Activated CD8-positive, alpha-beta memory T cell treated with anti-CD3 and anti-CD28 coated beads, Interleukin-2, amount 50 U/mL, for 1 hour (primary cell): ENCODE data around the gene MEA1.
"Not testable (repeated sequence)": the region's sequence is repeated elsewhere in the genome, so short reads cannot be mapped to it uniquely, and the experiment has no call there.

Source experiments
- DNase-seq: peaks from one replicate; pipeline ENCODE4 v3.0.0-alpha.2; 2020; ENCODE audit errors: extremely low read depth

The MEA1 gene

DNA sequence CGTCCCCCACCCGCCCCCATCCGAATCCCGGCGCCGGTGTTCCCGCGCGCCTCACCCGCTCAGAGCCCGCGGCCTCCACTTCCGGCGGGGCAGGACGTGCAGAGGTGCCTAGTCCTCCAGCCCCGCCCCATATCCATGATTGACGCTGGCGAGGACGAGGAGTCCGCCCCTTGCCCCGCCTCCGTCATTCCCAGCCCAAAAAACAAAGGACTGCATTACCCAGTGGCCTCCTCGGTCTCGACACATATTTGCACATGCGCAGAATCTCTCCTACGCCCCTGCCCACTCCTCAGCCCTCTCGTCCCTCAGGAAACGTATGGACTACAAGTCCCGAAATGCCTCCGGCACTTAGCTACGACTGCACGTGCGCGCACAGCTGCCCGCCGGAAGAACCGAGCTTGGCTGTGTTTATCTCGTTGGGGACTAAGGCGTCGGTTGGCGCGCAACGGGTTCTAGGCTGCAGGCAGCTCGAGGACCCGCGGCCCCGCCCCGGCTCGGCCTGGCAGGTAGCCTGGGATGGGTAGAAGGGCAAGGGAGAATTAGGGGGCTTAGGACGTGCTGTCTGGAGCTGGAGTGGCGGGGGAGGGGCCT lies at the start of gene MEA1, which contains the start of gene KLHDC3:
TSS of gene MEA1 (minus strand) at position 104 of the 591 bp plus-strand sequence. CDS start 133 bp downstream, outside the sequence.
TSS of gene KLHDC3 (plus strand) at position 407 of the 591 bp plus-strand sequence. CDS start 2,944 bp downstream, outside the sequence.
- peak; percentile 97 for DNase-seq

DNA sequence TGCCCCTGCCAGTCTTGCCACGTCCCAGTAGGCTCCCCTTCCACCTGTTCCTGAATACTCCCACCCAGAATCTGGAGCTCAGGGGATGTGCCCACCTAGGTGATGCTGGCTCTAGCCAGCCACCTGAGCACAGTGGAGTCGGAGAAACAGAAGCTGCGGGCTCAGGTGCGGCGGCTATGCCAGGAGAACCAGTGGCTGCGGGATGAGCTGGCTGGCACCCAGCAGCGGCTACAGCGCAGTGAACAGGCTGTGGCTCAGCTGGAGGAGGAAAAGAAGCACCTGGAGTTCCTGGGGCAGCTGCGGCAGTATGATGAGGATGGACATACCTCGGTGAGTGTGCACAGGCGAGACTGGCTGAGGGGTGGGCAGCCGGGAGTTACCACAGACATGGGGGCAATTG lies 49.1 kb upstream of the MEA1 start:
- DNase-seq = no peak

- DNase-seq = no peak
Measured at GRCh38 chr6:43061861-43062260, 48.1 kb upstream of the MEA1 start.

GRCh38 chr6:43060755-43061633 lies 47.2 kb upstream of the MEA1 start:
- DNase-seq = no peak

GRCh38 chr6:43060034-43060754 lies 46.4 kb upstream of the MEA1 start:
- DNase-seq = no peak

DNA sequence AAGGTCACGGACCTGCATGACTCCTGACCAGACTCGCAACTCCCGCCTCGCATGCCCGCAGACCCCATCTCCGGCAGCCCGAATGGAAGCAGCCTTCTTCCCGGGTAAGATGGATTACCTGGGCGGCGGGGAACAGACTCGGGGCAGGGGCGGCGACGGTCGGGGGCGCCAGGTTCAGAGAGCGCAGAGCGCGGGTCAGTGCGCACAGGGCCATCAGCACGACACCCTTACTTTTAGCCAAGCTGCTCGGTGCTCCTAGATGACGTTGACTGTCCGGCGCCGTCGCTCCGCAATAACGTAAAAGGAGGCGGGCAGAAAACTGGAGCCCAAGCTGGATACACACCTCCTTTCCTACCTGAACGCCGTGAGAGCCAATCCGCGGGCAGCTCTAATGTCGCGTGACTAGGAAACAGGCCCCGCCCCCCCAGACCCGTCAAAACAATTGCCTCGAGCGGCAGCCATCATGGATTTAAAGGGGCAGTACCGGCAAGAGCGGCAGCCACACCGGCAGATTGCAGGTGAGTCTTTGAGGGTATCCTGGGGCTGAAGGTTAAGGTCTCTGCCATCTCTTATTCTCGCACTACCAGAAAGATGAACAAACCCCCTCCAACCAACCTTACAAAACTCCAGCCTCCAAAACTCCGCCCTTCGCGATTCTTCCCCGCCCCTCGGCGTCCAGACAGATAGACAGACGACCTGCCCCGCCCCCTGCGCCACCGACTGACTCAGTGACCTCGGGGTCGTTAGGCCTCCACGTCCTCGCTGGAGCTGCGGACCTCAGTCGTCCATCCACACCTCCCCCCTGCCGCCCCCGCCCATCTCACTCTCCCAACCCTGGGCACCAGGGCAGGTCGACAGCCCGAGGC lies 45.7 kb upstream of the MEA1 start, which contains the start of the genes KLC4 and MRPL2:
TSS of gene KLC4 (plus strand) at position 464 of the 866 bp plus-strand sequence. CDS start 1,705 bp downstream, outside the sequence.
TSS of gene MRPL2 (minus strand) at position 267 of the 866 bp plus-strand sequence. CDS start at position 214, 53 bp downstream.
- peak; percentile 95 for DNase-seq

GRCh38 chr6:43058531-43058930 lies 44.8 kb upstream of the MEA1 start:
- no peak for DNase-seq

- no peak for DNase-seq
Measured at GRCh38 chr6:43055966-43056365, 42.2 kb upstream of the MEA1 start.

DNA sequence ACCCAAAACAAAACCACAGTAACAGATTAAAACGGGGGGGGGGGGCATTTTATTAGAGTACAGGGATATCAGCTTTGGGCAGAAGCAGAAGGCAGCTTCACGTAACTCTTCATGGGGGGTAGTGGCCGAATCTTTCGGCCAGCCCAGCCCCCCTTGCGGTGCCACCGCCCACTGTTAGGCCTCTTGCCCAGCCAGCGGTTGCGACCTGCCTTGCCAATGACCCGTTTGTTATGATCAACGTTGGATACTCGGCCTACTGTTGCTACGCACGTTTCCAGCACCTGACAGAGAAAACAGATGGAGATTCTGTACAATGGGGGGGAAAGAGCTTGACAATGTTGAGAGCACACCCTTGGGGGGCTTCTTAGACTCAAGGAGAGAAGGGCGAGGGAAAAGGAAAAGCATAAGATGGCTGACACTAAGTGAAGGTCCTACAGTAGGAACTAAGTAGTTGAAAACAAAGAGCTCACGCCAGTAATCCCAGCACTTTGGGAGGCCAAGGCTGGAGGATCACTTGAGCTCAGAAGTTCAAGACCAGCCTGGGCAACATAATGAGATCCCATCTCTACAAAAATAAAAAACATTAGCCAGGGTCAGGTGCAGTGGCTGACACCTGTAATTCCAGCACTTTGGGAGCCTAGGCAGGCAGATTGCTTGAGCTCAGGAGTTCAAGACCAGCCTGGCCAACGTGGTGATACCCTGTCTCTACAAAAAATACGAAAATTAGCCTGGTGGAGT lies 40.6 kb upstream of the MEA1 start:
- DNase-seq = no peak

DNA sequence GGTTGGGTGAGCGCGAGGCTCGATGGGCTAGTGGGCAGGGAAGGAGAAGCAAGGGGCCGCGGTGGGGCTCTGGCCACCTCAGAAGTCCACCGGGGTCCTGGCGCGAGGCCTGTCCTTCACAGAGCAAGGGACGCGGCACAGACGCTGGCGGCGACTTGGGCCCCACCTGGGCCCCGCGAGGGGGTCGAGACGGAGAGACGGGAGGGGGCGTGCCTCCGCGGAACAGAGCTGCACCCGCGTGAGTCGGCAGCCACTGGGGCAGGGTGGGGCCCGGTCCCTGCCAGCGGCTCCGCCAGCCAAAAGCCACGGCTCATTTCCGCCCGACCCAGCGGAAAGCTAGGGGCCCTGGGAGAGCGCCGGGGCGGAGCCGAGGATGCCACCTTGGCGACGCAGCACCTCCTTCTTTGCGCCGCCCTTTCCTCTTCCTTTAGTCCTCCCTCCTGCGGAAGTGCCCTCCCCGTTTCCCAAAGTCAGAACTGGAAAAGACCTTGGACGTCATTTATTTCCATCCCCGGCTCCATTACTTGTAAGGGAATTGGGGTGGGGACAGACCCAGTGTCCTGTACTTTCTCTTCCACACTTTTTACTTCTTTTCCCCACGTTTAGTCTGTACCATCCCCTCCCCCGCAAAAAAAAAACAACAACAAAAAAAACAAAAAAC lies 39.9 kb upstream of the MEA1 start, which contains the start of gene CUL7:
TSS of gene CUL7 (minus strand) at position 307 of the 661 bp plus-strand sequence. CDS start 1,063 bp downstream, outside the sequence.
- peak; percentile 66 for DNase-seq

DNA sequence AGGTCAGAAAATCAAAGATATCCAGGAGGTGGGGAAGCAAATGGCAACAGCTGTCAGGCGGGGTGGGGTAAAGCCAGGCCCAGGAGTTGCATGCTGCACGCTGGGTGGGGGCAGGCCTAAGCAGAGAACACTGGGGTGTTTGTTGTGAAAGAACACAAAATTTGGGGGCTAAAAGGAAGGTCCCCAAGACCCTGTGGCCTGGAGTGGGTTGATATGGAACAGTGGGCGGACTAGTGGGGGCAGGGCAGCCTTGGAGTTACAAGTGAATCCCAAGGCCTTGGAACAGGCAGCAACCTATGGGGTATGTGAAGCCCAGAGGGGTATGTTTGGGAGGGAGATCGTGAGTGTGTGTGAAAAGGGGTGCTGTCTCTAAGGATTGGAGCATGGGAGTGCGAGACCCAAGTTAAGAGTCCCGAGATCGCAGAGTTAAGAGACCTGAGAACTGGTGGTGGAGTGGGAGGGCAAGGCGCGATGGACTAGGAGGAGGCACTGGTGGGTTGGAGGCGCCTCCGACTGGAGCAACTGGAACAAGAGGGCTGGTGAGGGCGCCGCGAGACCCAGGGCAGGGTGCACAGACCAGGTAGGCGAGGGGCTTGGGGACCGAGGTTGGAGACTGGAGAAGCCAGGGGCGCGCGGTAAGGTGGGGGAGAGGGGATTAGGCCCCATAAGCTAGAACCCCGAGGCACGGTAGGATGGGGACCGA lies 39.2 kb upstream of the MEA1 start:
- no peak for DNase-seq

GRCh38 chr6:43052225-43052841 lies 38.6 kb upstream of the MEA1 start:
- no peak for DNase-seq

- no peak for DNase-seq
Measured at GRCh38 chr6:43050981-43051380, 37.2 kb upstream of the MEA1 start.

DNA sequence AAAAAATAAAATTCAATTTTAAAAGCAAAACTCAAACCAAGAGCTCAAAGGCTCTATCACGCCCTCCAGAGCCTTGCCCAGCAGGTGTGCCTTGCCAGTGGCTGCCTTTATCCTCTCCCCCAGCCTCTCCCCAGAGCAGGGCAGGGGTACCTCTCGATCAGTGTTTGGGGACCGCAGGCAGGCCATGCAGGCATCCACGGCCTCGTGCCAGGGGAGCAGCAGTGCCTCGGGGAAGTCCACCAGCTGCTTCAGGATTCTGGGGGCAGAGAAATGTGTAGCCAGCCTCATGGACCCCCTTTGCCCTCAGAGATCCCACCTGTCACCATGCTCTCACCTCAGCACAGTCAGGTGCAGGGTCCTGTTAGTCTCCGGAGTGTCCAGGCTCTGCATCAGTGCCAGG lies 34.3 kb upstream of the MEA1 start:
- no peak for DNase-seq

DNA sequence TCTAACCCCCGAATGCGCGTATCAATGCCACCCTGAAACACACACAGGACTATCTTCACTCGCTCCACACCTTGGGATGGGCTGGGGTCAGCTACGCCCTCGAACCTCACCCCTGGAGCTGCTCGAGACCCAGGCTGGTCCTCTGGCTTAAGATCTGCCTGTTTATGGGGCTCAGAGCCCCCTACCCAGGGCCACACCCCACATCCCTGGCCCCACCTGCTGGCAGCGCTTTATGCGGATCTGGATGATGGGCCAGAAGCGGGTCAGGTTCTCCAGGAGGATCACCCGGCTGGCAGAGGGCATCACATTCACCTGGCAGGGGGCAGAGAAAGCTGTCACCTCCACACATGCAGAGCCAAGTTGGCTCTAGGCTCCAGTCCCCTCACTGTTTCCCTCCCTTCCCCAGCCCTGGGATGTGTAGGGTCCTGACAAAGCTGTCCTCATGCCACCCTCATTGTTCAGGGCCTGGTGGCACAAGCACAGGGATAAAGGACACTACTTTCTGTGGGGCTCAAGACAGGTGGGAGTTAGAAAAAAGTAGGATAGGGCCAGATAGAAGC lies 31.7 kb upstream of the MEA1 start:
- DNase-seq = no peak

GRCh38 chr6:43043310-43043709 lies 29.6 kb upstream of the MEA1 start:
- DNase-seq = no peak

DNA sequence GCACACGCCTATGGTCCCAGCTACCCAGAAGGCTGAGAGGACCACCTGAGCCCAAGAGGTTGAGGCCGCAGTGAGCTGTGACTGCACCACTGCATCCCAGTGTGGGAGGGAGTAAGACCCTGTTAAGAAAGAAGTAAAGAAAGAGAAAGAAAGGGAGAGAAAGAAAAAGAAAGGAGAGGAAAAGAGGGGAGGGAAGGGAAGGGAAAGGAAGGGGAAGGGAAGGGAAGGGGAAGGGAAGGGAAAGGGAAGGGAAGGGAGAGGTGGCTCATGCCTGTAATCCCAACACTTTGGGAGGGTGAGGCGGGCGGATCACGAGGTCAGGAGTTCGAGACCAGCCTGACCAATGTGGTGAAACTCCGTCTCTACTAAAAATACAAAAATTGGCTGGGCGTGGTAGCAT lies 27.7 kb upstream of the MEA1 start:
- not testable (repeated sequence) for DNase-seq

GRCh38 chr6:43040542-43041257 lies 27.0 kb upstream of the MEA1 start:
- DNase-seq = no peak
